ENCODE data around the gene CHST15. TPM values are rescaled to one million over a fixed set of nuclear protein-coding genes. Genes with fewer than 3 reads are reported as not detected.

Gene CHST15
- total and polyA plus RNA-seq, 4 donors: 5.4 to 45.3 (median 36.7) TPM

- DNase-seq (no peak), ATAC-seq (ENCODE audit: insufficient read depth, low FRiP score) (no peak)
- H3K9ac ChIP-seq (ENCODE audit: insufficient read depth in 1 of 2, low read length in 2 of 2): no peak overlapping the region
- WGBS, 2 donors: 95 to 96% methylated on average over 5 of the region's 5 CpGs
- no peaks in the 10 kb centered on the region for H3K36me3 ChIP-seq (ENCODE audit: control insufficient read depth in 4 of 4, insufficient read depth in 4 of 4, low read length in 4 of 4)
- H3K4me3 ChIP-seq: no peak overlapping the region
- no peak overlapping the region for H3K27ac ChIP-seq (ENCODE audit: low read depth in 1 of 2, low read length in 1 of 2)
- peaks cover 0 to 27% (median 6%) of the 10 kb centered on the region in 5 donors for H3K4me1 ChIP-seq (ENCODE audit: control insufficient read depth in 5 of 5, insufficient read depth in 5 of 5, low read length in 5 of 5)
- TF ChIP-seq CTCF (IDR thresholded peaks at IDR 0.05; ENCODE audit: control extremely low read depth, extremely low read depth): no peak
- H3K27me3 ChIP-seq (ENCODE audit: control insufficient read depth in 3 of 3, insufficient read depth in 3 of 3, low read length in 2 of 3): peaks cover 0 to 1% (median 0%) of the 10 kb centered on the region in 3 donors
- no peaks in the 10 kb centered on the region for H3K9me3 ChIP-seq (ENCODE audit: control insufficient read depth in 4 of 4, insufficient read depth in 3 of 4, low read length in 3 of 4)
These were observed 22.3 kb downstream of the CHST15 start for GRCh38 chr10:124071141-124071540.

- peaks cover 0 to 29% (median 6%) of the 10 kb centered on the region in 5 donors for H3K4me1 ChIP-seq (ENCODE audit: control insufficient read depth in 5 of 5, insufficient read depth in 5 of 5, low read length in 5 of 5)
- no peaks in the 10 kb centered on the region for H3K36me3 ChIP-seq (ENCODE audit: control insufficient read depth in 4 of 4, insufficient read depth in 4 of 4, low read length in 4 of 4)
- no peak for TF ChIP-seq CTCF (IDR thresholded peaks at IDR 0.05; ENCODE audit: control extremely low read depth, extremely low read depth)
- H3K9ac ChIP-seq (ENCODE audit: insufficient read depth in 1 of 2, low read length in 2 of 2): no peak overlapping the region
- no peak overlapping the region for H3K4me3 ChIP-seq
- DNase-seq (no peak), ATAC-seq (ENCODE audit: insufficient read depth, low FRiP score) (no peak)
- peaks cover 0 to 3% (median 0%) of the 10 kb centered on the region in 3 donors for H3K27me3 ChIP-seq (ENCODE audit: control insufficient read depth in 3 of 3, insufficient read depth in 3 of 3, low read length in 2 of 3)
- 94 to 97% methylated on average over 10 of the region's 10 CpGs for WGBS, 2 donors
- no peak overlapping the region for H3K27ac ChIP-seq (ENCODE audit: low read depth in 1 of 2, low read length in 1 of 2)
- H3K9me3 ChIP-seq (ENCODE audit: control insufficient read depth in 4 of 4, insufficient read depth in 3 of 4, low read length in 3 of 4): no peaks in the 10 kb centered on the region
These were observed 22.7 kb downstream of the CHST15 start for GRCh38 chr10:124070666-124071065.

GRCh38 chr10:124069341-124070264 lies 23.8 kb downstream of the CHST15 start:
- DNase-seq: no peak
- Histone ChIP-seq H3K9ac (ENCODE audit: insufficient read depth in 1 of 2, low read length in 2 of 2) (no peak overlapping the region), H3K9me3 (ENCODE audit: control insufficient read depth in 4 of 4, insufficient read depth in 3 of 4, low read length in 3 of 4) (no peaks in the 10 kb centered on the region), H3K4me3 (no peak overlapping the region), H3K27ac (ENCODE audit: low read depth in 1 of 2, low read length in 1 of 2) (no peak overlapping the region), H3K36me3 (ENCODE audit: control insufficient read depth in 4 of 4, insufficient read depth in 4 of 4, low read length in 4 of 4) (no peaks in the 10 kb centered on the region), H3K27me3 (ENCODE audit: control insufficient read depth in 3 of 3, insufficient read depth in 3 of 3, low read length in 2 of 3) (peaks cover 0 to 3% (median 0%) of the 10 kb centered on the region in 3 donors), H3K4me1 (ENCODE audit: control insufficient read depth in 5 of 5, insufficient read depth in 5 of 5, low read length in 5 of 5) (peaks cover 0 to 25% (median 0%) of the 10 kb centered on the region in 5 donors)
- no peak for TF ChIP-seq CTCF (IDR thresholded peaks at IDR 0.05; ENCODE audit: control extremely low read depth, extremely low read depth)
- WGBS, 2 donors: 86 to 94% methylated on average over 11 of the region's 11 CpGs
- no peak for ATAC-seq (ENCODE audit: insufficient read depth, low FRiP score)
